Measurements from ENCODE around the gene GCNT1.
"Not testable (repeated sequence)": the region's sequence is repeated elsewhere in the genome, so short reads cannot be mapped to it uniquely, and the experiment has no call there.

Gene GCNT1

GRCh38 chr9:76490249-76490990, 31.4 kb downstream of the GCNT1 start:
- no peak for DNase-seq (ENCODE audit: low read depth in 2 of 2)

- not testable (repeated sequence) for DNase-seq (ENCODE audit: low read depth in 2 of 2)
Measured at GRCh38 chr9:76491056-76491455, 32.1 kb downstream of the GCNT1 start.

- not testable (repeated sequence) for DNase-seq (ENCODE audit: low read depth in 2 of 2)
Measured at GRCh38 chr9:76493496-76493895, 34.5 kb downstream of the GCNT1 start.

- DNase-seq (ENCODE audit: low read depth in 2 of 2): no peak
Measured at GRCh38 chr9:76500061-76500460, 41.1 kb downstream of the GCNT1 start.

- no peak for DNase-seq (ENCODE audit: low read depth in 2 of 2)
Measured at GRCh38 chr9:76502746-76503145, 43.8 kb downstream of the GCNT1 start.

GRCh38 chr9:76510041-76510440, 51.1 kb downstream of the GCNT1 start:
- no peak for DNase-seq (ENCODE audit: low read depth in 2 of 2)

- DNase-seq (ENCODE audit: low read depth in 2 of 2): no peak
Measured at GRCh38 chr9:76510446-76510845, 51.5 kb downstream of the GCNT1 start.

GRCh38 chr9:76512826-76513225, 53.8 kb downstream of the GCNT1 start:
- DNase-seq (ENCODE audit: low read depth in 2 of 2): no peak

GRCh38 chr9:76516350-76516749, 57.4 kb downstream of the GCNT1 start:
- DNase-seq (ENCODE audit: low read depth in 2 of 2): no peak

- no peak for DNase-seq (ENCODE audit: low read depth in 2 of 2)
Measured at GRCh38 chr9:76516871-76517270, 57.9 kb downstream of the GCNT1 start.

GRCh38 chr9:76519075-76519835, 60.3 kb downstream of the GCNT1 start:
- DNase-seq (ENCODE audit: low read depth in 2 of 2): no peak

- no peak for DNase-seq (ENCODE audit: low read depth in 2 of 2)
Measured at GRCh38 chr9:76521244-76521681, 62.3 kb downstream of the GCNT1 start.

GRCh38 chr9:76521906-76522305, 62.9 kb downstream of the GCNT1 start:
- DNase-seq (ENCODE audit: low read depth in 2 of 2): no peak

- DNase-seq (ENCODE audit: low read depth in 2 of 2): not testable (repeated sequence)
Measured at GRCh38 chr9:76523617-76524200, 64.7 kb downstream of the GCNT1 start.

- no peak for DNase-seq (ENCODE audit: low read depth in 2 of 2)
Measured at GRCh38 chr9:76525196-76525595, 66.2 kb downstream of the GCNT1 start.

- DNase-seq (ENCODE audit: low read depth in 2 of 2): no peak
Measured at GRCh38 chr9:76526026-76526425, 67.0 kb downstream of the GCNT1 start.

- no peak for DNase-seq (ENCODE audit: low read depth in 2 of 2)
Measured at GRCh38 chr9:76528056-76528455, 69.1 kb downstream of the GCNT1 start.

GRCh38 chr9:76528642-76529190, 69.7 kb downstream of the GCNT1 start:
- no peak for DNase-seq (ENCODE audit: low read depth in 2 of 2)

GRCh38 chr9:76529653-76530052, 70.7 kb downstream of the GCNT1 start:
- DNase-seq (ENCODE audit: low read depth in 2 of 2): no peak

- no peak for DNase-seq (ENCODE audit: low read depth in 2 of 2)
Measured at GRCh38 chr9:76530458-76531110, 71.6 kb downstream of the GCNT1 start.

GRCh38 chr9:76531231-76531780, 72.3 kb downstream of the GCNT1 start:
- no peak for DNase-seq (ENCODE audit: low read depth in 2 of 2)

GRCh38 chr9:76532877-76533276, 73.9 kb downstream of the GCNT1 start:
- not testable (repeated sequence) for DNase-seq (ENCODE audit: low read depth in 2 of 2)

All from stimulated activated CD8-positive, alpha-beta memory T cell treated with anti-CD3 and anti-CD28 coated beads, Interleukin-2, amount 100 ng/mL, for 1 hour (primary cell).